Adrenal gland (tissue), 5 donors: ENCODE results near the gene TGFB2.

Source experiments
- POLR2A ChIP-seq, 2 donors: fragments of 450-650 bp; IDR thresholded peaks; one replicate each; pipeline ENCODE4 v1.6.1; 2017; ENCODE audit warnings: antibody characterized with exemption in 2 of 2, mild to moderate bottlenecking in 2 of 2, moderate library complexity in 1 of 2
- TF ChIP-seq, protein P1 (sequence below), 6 experiments: fragments of 450-650 bp in 4 of 6; fragments of 200-600 bp in 2 of 6; sonication (generic) in 1 of 6; IDR thresholded peaks; 1 replicate in 5 of 6; 2 replicates in 1 of 6; pipeline versions ENCODE4 v1.5.1 to v1.8.0; 2016 to 2021; ENCODE audit warnings: antibody characterized with exemption in 6 of 6, mild to moderate bottlenecking in 2 of 6, moderate library complexity in 1 of 6
- donor health status: DM: no; HTN: no; CAD: no.

DNA sequence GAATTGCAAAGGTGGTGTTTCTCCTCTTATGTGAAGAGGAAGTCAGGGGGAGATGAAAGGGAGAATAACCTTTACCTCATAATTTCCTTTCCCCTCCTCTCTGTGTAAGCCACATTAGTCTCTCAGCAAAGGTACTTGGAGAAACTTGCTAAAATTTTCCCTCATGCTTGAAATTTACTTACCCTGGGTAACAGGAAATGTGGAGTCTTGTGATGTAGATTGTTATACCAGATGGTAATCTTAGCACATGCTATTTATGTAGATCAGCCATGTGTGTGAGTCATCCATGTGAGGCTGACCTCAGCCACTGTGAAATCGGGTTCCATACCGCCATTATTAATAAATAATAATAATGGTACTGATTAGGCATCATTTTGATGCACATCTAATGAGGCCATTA lies 128.4 kb downstream of the TGFB2 start:
- TF ChIP-seq, protein P1, sequence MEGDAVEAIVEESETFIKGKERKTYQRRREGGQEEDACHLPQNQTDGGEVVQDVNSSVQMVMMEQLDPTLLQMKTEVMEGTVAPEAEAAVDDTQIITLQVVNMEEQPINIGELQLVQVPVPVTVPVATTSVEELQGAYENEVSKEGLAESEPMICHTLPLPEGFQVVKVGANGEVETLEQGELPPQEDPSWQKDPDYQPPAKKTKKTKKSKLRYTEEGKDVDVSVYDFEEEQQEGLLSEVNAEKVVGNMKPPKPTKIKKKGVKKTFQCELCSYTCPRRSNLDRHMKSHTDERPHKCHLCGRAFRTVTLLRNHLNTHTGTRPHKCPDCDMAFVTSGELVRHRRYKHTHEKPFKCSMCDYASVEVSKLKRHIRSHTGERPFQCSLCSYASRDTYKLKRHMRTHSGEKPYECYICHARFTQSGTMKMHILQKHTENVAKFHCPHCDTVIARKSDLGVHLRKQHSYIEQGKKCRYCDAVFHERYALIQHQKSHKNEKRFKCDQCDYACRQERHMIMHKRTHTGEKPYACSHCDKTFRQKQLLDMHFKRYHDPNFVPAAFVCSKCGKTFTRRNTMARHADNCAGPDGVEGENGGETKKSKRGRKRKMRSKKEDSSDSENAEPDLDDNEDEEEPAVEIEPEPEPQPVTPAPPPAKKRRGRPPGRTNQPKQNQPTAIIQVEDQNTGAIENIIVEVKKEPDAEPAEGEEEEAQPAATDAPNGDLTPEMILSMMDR (IDR thresholded peaks at IDR 0.05), result no peak
- TF ChIP-seq POLR2A (IDR thresholded peaks at IDR 0.05), result no peak
